ENCODE data around the gene HSP90AB1. TPM values are rescaled to one million over a fixed set of nuclear protein-coding genes. Genes with fewer than 3 reads are reported as not detected.

Gene HSP90AB1
- total RNA-seq, 1 donor from 2014 or later, result 508 TPM

DNA sequence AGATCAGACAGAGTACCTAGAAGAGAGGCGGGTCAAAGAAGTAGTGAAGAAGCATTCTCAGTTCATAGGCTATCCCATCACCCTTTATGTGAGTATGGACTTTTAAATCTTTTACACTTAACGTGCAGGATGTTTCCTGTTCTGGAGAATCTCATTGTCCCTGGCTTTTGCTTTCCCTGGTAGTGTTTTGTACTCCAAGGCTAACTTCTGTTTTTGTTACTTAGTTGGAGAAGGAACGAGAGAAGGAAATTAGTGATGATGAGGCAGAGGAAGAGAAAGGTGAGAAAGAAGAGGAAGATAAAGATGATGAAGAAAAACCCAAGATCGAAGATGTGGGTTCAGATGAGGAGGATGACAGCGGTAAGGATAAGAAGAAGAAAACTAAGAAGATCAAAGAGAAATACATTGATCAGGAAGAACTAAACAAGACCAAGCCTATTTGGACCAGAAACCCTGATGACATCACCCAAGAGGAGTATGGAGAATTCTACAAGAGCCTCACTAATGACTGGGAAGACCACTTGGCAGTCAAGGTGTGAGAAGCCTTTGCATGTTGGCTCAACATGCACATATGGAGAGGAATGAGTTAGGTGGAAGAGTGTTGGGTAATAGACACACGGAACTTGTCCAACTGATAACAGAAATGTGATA, 3.3 kb downstream of the HSP90AB1 start:
- Mint-ChIP-seq H3K9me3 (ENCODE audit: low read depth) (no peaks in the 10 kb centered on the region), H3K36me3 (ENCODE audit: low read depth) (peaks cover 64% of the 10 kb centered on the region)

DNA sequence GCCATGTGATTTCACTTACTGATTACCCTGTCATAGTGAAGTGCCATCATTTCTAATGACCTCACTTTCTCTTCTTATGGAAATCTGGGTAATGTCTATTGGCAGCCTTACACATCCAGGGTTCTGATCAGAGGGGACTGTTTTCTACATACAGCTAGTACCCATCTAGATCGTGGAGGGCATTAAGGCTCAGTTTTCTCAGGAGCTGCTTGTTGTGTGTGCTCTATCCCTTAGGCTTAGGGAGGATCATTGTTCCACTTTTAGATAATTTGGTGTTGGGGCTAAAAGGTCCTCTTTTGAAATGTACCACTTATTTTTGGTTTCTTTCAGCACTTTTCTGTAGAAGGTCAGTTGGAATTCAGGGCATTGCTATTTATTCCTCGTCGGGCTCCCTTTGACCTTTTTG, 3.8 kb downstream of the HSP90AB1 start:
- Mint-ChIP-seq H3K4me3 (ENCODE audit: unreplicated experiment) (no peak overlapping the region), H3K9me3 (ENCODE audit: low read depth) (no peaks in the 10 kb centered on the region), H3K27ac (ENCODE audit: unreplicated experiment) (no peak overlapping the region)

More for the DNA sequence above, 3.3 kb downstream of the HSP90AB1 start:
- H3K4me1 Mint-ChIP-seq (ENCODE audit: low read depth), result peaks cover 70% of the 10 kb centered on the region
- H3K27ac Mint-ChIP-seq (ENCODE audit: unreplicated experiment), result peak overlapping the region; percentile 46
- TF ChIP-seq, protein P1, sequence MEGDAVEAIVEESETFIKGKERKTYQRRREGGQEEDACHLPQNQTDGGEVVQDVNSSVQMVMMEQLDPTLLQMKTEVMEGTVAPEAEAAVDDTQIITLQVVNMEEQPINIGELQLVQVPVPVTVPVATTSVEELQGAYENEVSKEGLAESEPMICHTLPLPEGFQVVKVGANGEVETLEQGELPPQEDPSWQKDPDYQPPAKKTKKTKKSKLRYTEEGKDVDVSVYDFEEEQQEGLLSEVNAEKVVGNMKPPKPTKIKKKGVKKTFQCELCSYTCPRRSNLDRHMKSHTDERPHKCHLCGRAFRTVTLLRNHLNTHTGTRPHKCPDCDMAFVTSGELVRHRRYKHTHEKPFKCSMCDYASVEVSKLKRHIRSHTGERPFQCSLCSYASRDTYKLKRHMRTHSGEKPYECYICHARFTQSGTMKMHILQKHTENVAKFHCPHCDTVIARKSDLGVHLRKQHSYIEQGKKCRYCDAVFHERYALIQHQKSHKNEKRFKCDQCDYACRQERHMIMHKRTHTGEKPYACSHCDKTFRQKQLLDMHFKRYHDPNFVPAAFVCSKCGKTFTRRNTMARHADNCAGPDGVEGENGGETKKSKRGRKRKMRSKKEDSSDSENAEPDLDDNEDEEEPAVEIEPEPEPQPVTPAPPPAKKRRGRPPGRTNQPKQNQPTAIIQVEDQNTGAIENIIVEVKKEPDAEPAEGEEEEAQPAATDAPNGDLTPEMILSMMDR (IDR thresholded peaks at IDR 0.05), result no peak
- no peak for DNase-seq (ENCODE audit: low spot score)
- no peak overlapping the region for H3K4me3 Mint-ChIP-seq (ENCODE audit: unreplicated experiment)
- H3K27me3 Mint-ChIP-seq (ENCODE audit: low read depth), result no peaks in the 10 kb centered on the region

DNA sequence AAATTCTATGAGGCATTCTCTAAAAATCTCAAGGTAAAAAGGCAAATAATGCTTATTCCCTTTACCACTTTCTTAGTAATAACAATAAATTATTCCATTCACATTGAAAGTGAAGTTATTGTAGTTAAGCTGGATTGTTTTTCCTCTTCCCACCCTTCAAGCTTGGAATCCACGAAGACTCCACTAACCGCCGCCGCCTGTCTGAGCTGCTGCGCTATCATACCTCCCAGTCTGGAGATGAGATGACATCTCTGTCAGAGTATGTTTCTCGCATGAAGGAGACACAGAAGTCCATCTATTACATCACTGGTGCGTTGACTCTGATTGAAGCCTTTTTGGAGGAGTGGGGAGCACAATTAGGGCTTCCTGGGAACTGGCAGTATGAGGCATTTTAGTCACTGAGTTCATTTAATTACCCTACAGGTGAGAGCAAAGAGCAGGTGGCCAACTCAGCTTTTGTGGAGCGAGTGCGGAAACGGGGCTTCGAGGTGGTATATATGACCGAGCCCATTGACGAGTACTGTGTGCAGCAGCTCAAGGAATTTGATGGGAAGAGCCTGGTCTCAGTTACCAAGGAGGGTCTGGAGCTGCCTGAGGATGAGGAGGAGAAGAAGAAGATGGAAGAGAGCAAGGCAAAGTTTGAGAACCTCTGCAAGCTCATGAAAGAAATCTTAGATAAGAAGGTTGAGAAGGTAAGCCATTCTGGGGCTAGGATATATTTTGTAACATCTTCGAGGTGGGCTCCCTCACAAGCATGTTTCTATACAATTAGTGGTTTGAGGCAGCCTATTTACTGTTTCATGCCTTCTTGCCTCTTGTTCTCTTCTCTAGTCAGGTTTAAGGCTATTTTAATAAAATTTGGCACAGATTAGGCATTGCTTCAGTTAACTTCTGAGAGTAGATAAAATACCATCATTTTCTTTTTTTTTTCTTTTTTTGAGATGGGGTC, 4.9 kb downstream of the HSP90AB1 start:
- Mint-ChIP-seq H3K4me3 (ENCODE audit: unreplicated experiment) (no peak overlapping the region), H3K36me3 (ENCODE audit: low read depth) (peaks cover 68% of the 10 kb centered on the region), H3K27ac (ENCODE audit: unreplicated experiment) (peak overlapping the region; percentile 69), H3K4me1 (ENCODE audit: low read depth) (peaks cover 79% of the 10 kb centered on the region), H3K9me3 (ENCODE audit: low read depth) (no peaks in the 10 kb centered on the region), H3K27me3 (ENCODE audit: low read depth) (no peaks in the 10 kb centered on the region)
- DNase-seq (ENCODE audit: low spot score), result peak; percentile 29
- TF ChIP-seq, protein P1 (IDR thresholded peaks at IDR 0.05), result no peak

More for the DNA sequence above, 3.8 kb downstream of the HSP90AB1 start:
- no peaks in the 10 kb centered on the region for H3K27me3 Mint-ChIP-seq (ENCODE audit: low read depth)
- H3K4me1 Mint-ChIP-seq (ENCODE audit: low read depth), result peaks cover 71% of the 10 kb centered on the region
- H3K36me3 Mint-ChIP-seq (ENCODE audit: low read depth), result peaks cover 68% of the 10 kb centered on the region
- DNase-seq (ENCODE audit: low spot score), result no peak
- TF ChIP-seq, protein P1 (IDR thresholded peaks at IDR 0.05), result no peak

DNA sequence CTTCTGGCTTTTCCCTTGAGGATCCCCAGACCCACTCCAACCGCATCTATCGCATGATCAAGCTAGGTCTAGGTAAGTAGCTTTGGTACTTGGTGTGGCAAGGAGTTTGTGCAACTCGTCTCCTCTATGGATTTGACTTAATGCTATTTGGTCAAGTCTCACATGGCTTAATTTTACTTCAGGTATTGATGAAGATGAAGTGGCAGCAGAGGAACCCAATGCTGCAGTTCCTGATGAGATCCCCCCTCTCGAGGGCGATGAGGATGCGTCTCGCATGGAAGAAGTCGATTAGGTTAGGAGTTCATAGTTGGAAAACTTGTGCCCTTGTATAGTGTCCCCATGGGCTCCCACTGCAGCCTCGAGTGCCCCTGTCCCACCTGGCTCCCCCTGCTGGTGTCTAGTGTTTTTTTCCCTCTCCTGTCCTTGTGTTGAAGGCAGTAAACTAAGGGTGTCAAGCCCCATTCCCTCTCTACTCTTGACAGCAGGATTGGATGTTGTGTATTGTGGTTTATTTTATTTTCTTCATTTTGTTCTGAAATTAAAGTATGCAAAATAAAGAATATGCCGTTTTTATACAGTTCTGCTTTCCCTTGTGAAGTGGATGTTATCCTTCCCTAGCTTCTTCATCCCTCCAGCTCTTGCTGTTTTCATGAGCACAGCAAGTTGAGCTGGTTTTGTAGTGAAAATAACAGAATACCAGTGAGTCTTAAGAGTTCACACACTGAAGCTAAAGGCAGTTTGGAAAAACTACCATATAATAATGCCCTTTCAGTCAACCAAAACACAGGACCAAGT, 6.6 kb downstream of the HSP90AB1 start:
- H3K27ac Mint-ChIP-seq (ENCODE audit: unreplicated experiment), result peak overlapping the region; percentile 62
- peaks cover 59% of the 10 kb centered on the region for H3K36me3 Mint-ChIP-seq (ENCODE audit: low read depth)
- no peaks in the 10 kb centered on the region for H3K9me3 Mint-ChIP-seq (ENCODE audit: low read depth)
- H3K27me3 Mint-ChIP-seq (ENCODE audit: low read depth), result no peaks in the 10 kb centered on the region
- H3K4me1 Mint-ChIP-seq (ENCODE audit: low read depth), result peaks cover 81% of the 10 kb centered on the region
- H3K4me3 Mint-ChIP-seq (ENCODE audit: unreplicated experiment), result no peak overlapping the region
- DNase-seq (ENCODE audit: low spot score), result peak; percentile 64
- TF ChIP-seq, protein P1 (IDR thresholded peaks at IDR 0.05), result peak; percentile 78
